HL-60 (cell line): Measurements from ENCODE around the gene NOS2.

Source experiments
- DNase-seq, 2 experiments: peaks; one replicate each; pipeline ENCODE4 v3.0.0-alpha.2; 2010 to 2020; ENCODE audit warnings: low read depth in 1 of 2, low spot score in 1 of 2
- H3K27ac ChIP-seq: fragments of 250-450 bp; sonication (Bioruptor Pico); replicated peaks from 2 replicates; pipeline ENCODE4 v1.5.1; 2020; ENCODE audit warnings: mild to moderate bottlenecking, moderate library complexity
- H3K27me3 ChIP-seq: fragments of 250-450 bp; sonication (Bioruptor Pico); 2 replicates; pipeline ENCODE4 v1.5.1; 2021; ENCODE audit warnings: mild to moderate bottlenecking, moderate library complexity; ENCODE audit not compliant: insufficient read depth, poor library complexity, severe bottlenecking
- H3K4me3 ChIP-seq: replicated peaks from 2 replicates; pipeline ENCODE4 v1.5.1; 2011; ENCODE audit warnings: mild to moderate bottlenecking, control low read depth, low read length; ENCODE audit not compliant: insufficient read depth
- CTCF ChIP-seq: IDR thresholded peaks from one replicate; pipeline ENCODE4 v1.5.1; 2011; ENCODE audit warnings: low read length, control low read depth, inconsistent platforms; ENCODE audit not compliant: insufficient read depth
- GABPA ChIP-seq: IDR thresholded peaks from 2 replicates; pipeline ENCODE4 v1.6.1; 2012; ENCODE audit warnings: low read depth
- POLR2AphosphoS5 ChIP-seq: IDR thresholded peaks from 2 replicates; pipeline ENCODE4 v1.6.1; 2012; ENCODE audit warnings: low read depth
- SPI1 ChIP-seq: IDR thresholded peaks from 2 replicates; pipeline ENCODE4 v1.6.1; 2012; ENCODE audit warnings: low read depth, mild to moderate bottlenecking, borderline replicate concordance
- TF ChIP-seq, protein P1 (sequence below): IDR thresholded peaks from 2 replicates; pipeline ENCODE4 v1.6.1; 2012; ENCODE audit warnings: low read depth; ENCODE audit not compliant: insufficient replicate concordance

The NOS2 gene

DNA sequence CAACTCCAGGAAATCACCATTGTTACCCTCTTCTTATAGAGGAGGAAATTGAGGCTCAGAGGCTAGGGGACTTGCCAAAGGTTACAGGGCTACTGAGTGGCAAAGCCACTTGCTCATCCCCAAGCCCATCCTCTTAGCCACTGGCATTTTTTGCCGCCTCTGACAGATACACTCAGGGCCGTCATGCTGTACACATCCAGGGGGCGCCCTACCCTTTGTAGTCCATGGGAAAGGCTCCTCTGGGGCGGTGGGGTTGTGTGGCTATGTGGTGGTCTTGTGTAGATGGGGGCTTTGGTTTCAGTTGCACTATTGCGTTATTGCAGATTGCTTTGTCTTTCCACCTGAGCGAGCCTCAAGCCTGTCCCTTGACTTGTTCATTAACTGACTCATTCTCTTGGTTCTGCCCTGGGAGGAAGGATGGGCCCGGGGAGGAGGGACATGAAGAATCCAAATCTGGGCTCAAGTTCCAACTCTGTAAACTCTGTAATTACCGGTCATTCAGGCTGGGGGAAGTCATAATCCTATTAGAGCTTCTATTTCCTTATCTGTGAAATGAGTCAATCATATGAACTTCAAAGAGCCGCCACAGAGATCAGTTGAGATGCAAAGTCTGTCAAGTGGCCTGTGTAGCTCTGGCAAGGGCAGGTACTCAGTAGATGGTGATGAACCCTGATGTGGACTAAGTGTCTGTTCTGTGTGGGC, 2.8 kb downstream of the NOS2 start:
- no peak for DNase-seq
- TF ChIP-seq, protein P1, sequence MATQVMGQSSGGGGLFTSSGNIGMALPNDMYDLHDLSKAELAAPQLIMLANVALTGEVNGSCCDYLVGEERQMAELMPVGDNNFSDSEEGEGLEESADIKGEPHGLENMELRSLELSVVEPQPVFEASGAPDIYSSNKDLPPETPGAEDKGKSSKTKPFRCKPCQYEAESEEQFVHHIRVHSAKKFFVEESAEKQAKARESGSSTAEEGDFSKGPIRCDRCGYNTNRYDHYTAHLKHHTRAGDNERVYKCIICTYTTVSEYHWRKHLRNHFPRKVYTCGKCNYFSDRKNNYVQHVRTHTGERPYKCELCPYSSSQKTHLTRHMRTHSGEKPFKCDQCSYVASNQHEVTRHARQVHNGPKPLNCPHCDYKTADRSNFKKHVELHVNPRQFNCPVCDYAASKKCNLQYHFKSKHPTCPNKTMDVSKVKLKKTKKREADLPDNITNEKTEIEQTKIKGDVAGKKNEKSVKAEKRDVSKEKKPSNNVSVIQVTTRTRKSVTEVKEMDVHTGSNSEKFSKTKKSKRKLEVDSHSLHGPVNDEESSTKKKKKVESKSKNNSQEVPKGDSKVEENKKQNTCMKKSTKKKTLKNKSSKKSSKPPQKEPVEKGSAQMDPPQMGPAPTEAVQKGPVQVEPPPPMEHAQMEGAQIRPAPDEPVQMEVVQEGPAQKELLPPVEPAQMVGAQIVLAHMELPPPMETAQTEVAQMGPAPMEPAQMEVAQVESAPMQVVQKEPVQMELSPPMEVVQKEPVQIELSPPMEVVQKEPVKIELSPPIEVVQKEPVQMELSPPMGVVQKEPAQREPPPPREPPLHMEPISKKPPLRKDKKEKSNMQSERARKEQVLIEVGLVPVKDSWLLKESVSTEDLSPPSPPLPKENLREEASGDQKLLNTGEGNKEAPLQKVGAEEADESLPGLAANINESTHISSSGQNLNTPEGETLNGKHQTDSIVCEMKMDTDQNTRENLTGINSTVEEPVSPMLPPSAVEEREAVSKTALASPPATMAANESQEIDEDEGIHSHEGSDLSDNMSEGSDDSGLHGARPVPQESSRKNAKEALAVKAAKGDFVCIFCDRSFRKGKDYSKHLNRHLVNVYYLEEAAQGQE = no peak
- TF ChIP-seq POLR2AphosphoS5 = no peak
- TF ChIP-seq CTCF = no peak
- TF ChIP-seq SPI1 = no peak
- no peak for TF ChIP-seq GABPA
- peaks cover 26% of the 10 kb centered on the region for H3K27me3 ChIP-seq
- no peak overlapping the region for H3K4me3 ChIP-seq
- no peak overlapping the region for H3K27ac ChIP-seq

DNA sequence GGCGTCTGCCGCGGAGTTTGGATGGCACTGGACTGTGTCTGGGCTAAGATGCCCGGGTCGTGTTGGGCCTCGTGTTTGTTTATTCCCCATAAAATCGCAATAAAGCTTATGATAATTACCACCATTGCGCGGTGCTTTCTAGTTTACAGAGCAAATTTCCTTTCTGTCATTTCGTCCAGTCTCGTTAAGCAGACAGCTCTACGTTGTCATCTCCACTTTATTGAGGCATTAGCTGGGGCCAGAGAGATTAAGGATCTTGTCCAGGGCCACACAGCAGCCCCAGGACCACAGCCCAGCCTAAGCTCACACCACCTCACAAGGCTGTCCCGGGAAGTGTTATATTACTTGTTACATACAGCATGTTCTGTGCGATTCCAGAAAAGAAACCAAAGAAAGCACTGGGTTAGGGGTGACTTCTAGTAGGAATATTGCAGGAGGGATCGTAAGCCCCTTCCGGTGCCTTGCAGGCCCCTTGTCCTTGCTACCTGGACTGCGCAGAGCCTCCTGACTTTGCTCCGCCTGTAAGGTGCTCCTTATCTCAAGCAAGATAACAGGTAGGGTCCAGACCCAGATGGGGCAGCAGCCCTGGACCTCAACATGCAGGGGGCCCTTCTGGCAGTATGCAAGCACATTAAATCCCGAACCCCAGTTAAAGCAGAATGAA, 6.3 kb downstream of the NOS2 start:
- Histone ChIP-seq H3K27ac (no peak overlapping the region), H3K4me3 (no peak overlapping the region), H3K27me3 (peaks cover 21% of the 10 kb centered on the region)
- DNase-seq = no peak
- TF ChIP-seq POLR2AphosphoS5 (no peak), GABPA (no peak), SPI1 (no peak), CTCF (no peak)
- TF ChIP-seq, protein P1 = no peak

GRCh38 chr17:27793168-27793905, 7.0 kb downstream of the NOS2 start:
- H3K27me3 ChIP-seq = peaks cover 21% of the 10 kb centered on the region
- DNase-seq = no peak
- H3K27ac ChIP-seq = no peak overlapping the region
- TF ChIP-seq, protein P1 = no peak
- no peak for TF ChIP-seq GABPA
- no peak for TF ChIP-seq SPI1
- no peak for TF ChIP-seq CTCF
- no peak for TF ChIP-seq POLR2AphosphoS5
- no peak overlapping the region for H3K4me3 ChIP-seq
